ENCODE data around the gene LRP1B. TPM values are rescaled to one million over a fixed set of nuclear protein-coding genes. Genes with fewer than 3 reads are reported as not detected.

The LRP1B gene
- polyA plus RNA-seq, 2 of the 4 experiments (the other 2 are of a cell fraction), result 0.03 TPM; not detected in 1

DNA sequence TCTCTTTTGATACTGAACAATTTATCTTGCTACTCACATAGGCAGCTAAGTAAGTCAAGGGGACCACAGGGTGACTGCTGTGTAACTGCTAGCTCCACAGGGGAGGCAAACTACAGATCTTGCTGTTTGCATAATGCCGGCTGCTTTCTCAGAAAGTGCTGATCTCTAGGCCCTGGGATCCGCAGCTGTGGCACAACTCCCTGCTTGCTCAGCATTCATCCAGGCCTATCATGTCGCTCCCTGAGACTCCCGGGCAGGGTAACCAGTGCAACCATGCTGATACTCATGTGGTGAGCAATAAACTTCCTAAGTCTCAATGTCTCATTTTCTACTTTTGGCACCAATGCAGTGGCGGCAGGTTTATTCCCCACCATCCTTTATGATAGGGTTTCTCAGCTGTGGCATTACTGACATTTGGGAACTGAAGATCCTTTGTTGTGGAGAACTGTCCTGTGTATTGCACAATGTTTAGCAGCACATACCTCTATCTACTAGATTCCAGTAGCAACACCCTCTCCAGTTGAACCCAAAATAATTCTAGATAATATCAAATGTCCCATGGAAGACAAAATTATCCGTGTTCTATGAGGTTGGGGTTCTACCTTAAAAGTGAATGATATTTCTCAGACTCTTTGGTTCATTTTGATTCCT lies 1101.3 kb downstream of the LRP1B start:
- Histone ChIP-seq H3K4me3 (no peak overlapping the region), H3K9me3 (no peaks in the 10 kb centered on the region), H3K4me2 (no peak overlapping the region), H3K4me1 (no peaks in the 10 kb centered on the region), H3K27ac (no peak overlapping the region)
- TF ChIP-seq CHD2 (IDR thresholded peaks at IDR 0.05; ENCODE audit: low read length, partially characterized antibody) (no peak), HMGXB4 (CRISPR knock-in tag; IDR thresholded peaks at IDR 0.05; ENCODE audit: borderline replicate concordance) (no peak), MAZ (IDR thresholded peaks at IDR 0.05; ENCODE audit: borderline replicate concordance, low read depth, low read length) (no peak), HOXB13 (CRISPR knock-in tag; IDR thresholded peaks at IDR 0.05; ENCODE audit: low read depth) (no peak), MAFK (IDR thresholded peaks at IDR 0.05; ENCODE audit: partially characterized antibody) (no peak), NR3C1 (IDR thresholded peaks at IDR 0.05) (no peak), FOXS1 (CRISPR knock-in tag; IDR thresholded peaks at IDR 0.05) (no peak), SREBF2 (IDR thresholded peaks at IDR 0.05) (no peak), POLR2A (IDR thresholded peaks at IDR 0.05; ENCODE audit: low read length) (no peak), JUN (IDR thresholded peaks at IDR 0.05) (no peak), PBX3 (IDR thresholded peaks at IDR 0.05) (no peak), RNF2 (IDR thresholded peaks at IDR 0.05; ENCODE audit: borderline replicate concordance, low read depth) (no peak), RARB (CRISPR knock-in tag; IDR thresholded peaks at IDR 0.05) (no peak), MYC (IDR thresholded peaks at IDR 0.05; ENCODE audit: borderline replicate concordance, low read length) (no peak)
- TF ChIP-seq, protein P1, sequence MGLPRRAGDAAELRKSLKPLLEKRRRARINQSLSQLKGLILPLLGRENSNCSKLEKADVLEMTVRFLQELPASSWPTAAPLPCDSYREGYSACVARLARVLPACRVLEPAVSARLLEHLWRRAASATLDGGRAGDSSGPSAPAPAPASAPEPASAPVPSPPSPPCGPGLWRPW (IDR thresholded peaks at IDR 0.05), result no peak
- TF ChIP-seq, protein P2, sequence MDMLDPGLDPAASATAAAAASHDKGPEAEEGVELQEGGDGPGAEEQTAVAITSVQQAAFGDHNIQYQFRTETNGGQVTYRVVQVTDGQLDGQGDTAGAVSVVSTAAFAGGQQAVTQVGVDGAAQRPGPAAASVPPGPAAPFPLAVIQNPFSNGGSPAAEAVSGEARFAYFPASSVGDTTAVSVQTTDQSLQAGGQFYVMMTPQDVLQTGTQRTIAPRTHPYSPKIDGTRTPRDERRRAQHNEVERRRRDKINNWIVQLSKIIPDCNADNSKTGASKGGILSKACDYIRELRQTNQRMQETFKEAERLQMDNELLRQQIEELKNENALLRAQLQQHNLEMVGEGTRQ (IDR thresholded peaks at IDR 0.05), result no peak
- TF ChIP-seq, protein P3, sequence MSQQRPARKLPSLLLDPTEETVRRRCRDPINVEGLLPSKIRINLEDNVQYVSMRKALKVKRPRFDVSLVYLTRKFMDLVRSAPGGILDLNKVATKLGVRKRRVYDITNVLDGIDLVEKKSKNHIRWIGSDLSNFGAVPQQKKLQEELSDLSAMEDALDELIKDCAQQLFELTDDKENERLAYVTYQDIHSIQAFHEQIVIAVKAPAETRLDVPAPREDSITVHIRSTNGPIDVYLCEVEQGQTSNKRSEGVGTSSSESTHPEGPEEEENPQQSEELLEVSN (IDR thresholded peaks at IDR 0.05; ENCODE audit: borderline replicate concordance, low read depth), result no peak
- TF ChIP-seq, protein P4, sequence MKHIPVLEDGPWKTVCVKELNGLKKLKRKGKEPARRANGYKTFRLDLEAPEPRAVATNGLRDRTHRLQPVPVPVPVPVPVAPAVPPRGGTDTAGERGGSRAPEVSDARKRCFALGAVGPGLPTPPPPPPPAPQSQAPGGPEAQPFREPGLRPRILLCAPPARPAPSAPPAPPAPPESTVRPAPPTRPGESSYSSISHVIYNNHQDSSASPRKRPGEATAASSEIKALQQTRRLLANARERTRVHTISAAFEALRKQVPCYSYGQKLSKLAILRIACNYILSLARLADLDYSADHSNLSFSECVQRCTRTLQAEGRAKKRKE (CRISPR knock-in tag; IDR thresholded peaks at IDR 0.05; ENCODE audit: low read depth), result no peak
- WGBS (ENCODE audit: missing lambda C conversion rate), result 63% methylated on average over 6 of the region's 6 CpGs
- ChIA-PET CTCF (no interaction called here), POLR2A (no interaction called here)
- no peak for FAIRE-seq
- no peak for DNase-seq (ENCODE audit: low read depth in 1 of 2, low spot score in 1 of 2)
- no peak for ATAC-seq

DNA sequence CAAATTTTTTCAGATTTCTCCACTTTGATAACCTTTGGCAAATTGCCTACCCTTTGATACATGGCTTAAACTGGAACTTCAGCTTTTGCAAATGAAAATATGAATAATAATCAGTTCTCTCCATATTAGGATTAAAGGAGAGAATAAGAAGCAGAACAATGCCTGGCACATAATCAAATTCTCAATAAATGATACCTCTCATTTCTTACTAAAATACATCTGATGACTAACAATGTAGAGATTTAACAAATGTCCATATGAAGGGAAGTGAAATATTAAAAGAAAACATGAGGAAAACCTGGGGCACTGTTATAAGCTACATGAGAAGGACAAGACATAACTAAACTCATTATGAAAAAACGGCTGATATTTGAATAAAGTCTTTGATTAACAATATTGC lies 1103.6 kb downstream of the LRP1B start:
- no peak for TF ChIP-seq RCOR1 (IDR thresholded peaks at IDR 0.05; ENCODE audit: low read depth, low read length)
- no peak for TF ChIP-seq EHMT2 (IDR thresholded peaks at IDR 0.05; ENCODE audit: low read depth)
- TF ChIP-seq CEBPB (IDR thresholded peaks at IDR 0.05), result no peak
- no peak for TF ChIP-seq ZSCAN20 (CRISPR knock-in tag; IDR thresholded peaks at IDR 0.05)
- no peak for TF ChIP-seq TFCP2L1 (CRISPR knock-in tag; IDR thresholded peaks at IDR 0.05)
- no peak for TF ChIP-seq CHD2 (IDR thresholded peaks at IDR 0.05; ENCODE audit: low read length, partially characterized antibody)
- TF ChIP-seq, protein P5, sequence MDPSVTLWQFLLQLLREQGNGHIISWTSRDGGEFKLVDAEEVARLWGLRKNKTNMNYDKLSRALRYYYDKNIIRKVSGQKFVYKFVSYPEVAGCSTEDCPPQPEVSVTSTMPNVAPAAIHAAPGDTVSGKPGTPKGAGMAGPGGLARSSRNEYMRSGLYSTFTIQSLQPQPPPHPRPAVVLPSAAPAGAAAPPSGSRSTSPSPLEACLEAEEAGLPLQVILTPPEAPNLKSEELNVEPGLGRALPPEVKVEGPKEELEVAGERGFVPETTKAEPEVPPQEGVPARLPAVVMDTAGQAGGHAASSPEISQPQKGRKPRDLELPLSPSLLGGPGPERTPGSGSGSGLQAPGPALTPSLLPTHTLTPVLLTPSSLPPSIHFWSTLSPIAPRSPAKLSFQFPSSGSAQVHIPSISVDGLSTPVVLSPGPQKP (IDR thresholded peaks at IDR 0.05; ENCODE audit: low read depth, low read length), result no peak
- no peak for TF ChIP-seq ZC3H11A (IDR thresholded peaks at IDR 0.05)
- TF ChIP-seq NR3C1 (IDR thresholded peaks at IDR 0.05), result no peak
- TF ChIP-seq KDM1A (IDR thresholded peaks at IDR 0.05; ENCODE audit: low read depth), result no peak
- ATAC-seq (no peak), FAIRE-seq (no peak), DNase-seq (ENCODE audit: low read depth in 1 of 2, low spot score in 1 of 2) (no peak)
- ChIA-PET POLR2A (no interaction called here), CTCF (no interaction called here)
- WGBS (ENCODE audit: missing lambda C conversion rate), result 0% methylated on average over 1 of the region's 1 CpG
- H3K4me2 ChIP-seq, result no peak overlapping the region
- no peak overlapping the region for H3K27ac ChIP-seq
- H3K4me3 ChIP-seq, result no peak overlapping the region
- H3K4me1 ChIP-seq, result no peaks in the 10 kb centered on the region
- H3K9me3 ChIP-seq, result no peaks in the 10 kb centered on the region

Measured in A549 (cell line).